Measurements from ENCODE around the gene GLS2.

DNA sequence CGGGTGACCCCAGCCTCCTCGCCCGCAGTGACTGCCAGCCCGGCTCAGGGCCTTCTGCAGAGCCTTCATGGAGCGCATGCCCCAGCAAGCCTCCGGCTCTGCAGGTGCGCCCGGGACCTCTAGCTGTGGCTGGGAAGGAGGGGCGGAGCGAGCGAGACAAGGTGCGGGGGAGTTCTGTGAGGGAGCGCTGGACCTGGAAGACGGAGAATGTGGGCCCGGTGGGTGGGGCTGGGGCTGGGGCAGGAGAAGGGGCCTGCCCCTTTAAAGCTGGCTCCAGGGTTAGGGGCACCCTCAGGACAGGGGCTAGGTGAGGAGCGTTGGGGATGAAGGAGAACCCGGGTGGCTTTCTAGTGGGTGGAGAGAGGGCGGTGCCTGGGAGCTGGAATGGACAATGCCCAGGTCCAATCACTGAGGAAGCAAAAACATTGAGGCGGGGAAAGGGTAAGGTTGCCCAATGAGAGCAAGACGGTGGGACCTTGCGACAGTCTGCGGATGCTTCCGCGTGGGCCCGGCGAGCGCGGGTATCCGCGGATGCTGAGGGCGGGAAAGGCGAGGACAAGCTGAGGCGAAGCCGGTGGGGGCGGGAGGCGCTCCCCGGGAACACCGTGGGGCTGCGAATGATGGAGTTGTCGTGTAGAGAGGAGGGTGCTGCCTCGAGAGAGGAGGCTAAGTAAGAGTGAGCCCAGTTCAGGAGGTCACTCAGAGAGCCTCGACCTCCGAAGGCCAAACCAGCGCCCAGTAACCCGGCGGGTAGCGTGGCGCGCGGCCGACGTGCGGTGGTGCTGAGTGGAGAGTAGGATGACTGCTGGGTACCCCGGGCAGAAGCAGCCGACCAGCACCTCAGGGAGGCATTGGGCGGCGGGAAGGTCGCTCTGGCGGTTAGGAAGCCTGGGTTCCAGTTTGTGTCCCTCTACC lies at the start of gene GLS2:
- TF ChIP-seq FOXK2 (IDR thresholded peaks at IDR 0.05), result no peak
- TF ChIP-seq ZNF384 (IDR thresholded peaks at IDR 0.05), result no peak
- TF ChIP-seq NFRKB (IDR thresholded peaks at IDR 0.05), result no peak
- no peak for TF ChIP-seq FOXM1 (IDR thresholded peaks at IDR 0.05; ENCODE audit: borderline replicate concordance)
- no peak for TF ChIP-seq LEF1 (IDR thresholded peaks at IDR 0.05; ENCODE audit: borderline replicate concordance)
- TF ChIP-seq HDGF (IDR thresholded peaks at IDR 0.05; ENCODE audit: borderline replicate concordance), result no peak
- no peak for TF ChIP-seq ELF4 (IDR thresholded peaks at IDR 0.05)
- TF ChIP-seq SP1 (IDR thresholded peaks at IDR 0.05), result no peak
- TF ChIP-seq FOXA1 (IDR thresholded peaks at IDR 0.05), result no peak
- TF ChIP-seq BHLHE40 (IDR thresholded peaks at IDR 0.05; ENCODE audit: borderline replicate concordance), result no peak
- no peak for TF ChIP-seq SUZ12 (IDR thresholded peaks at IDR 0.05)
- TF ChIP-seq, protein P1, sequence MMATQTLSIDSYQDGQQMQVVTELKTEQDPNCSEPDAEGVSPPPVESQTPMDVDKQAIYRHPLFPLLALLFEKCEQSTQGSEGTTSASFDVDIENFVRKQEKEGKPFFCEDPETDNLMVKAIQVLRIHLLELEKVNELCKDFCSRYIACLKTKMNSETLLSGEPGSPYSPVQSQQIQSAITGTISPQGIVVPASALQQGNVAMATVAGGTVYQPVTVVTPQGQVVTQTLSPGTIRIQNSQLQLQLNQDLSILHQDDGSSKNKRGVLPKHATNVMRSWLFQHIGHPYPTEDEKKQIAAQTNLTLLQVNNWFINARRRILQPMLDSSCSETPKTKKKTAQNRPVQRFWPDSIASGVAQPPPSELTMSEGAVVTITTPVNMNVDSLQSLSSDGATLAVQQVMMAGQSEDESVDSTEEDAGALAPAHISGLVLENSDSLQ (IDR thresholded peaks at IDR 0.05), result peak; percentile 96
- TF ChIP-seq L3MBTL2 (conservative IDR thresholded peaks at IDR 0.05), result peak; percentile 99
